Measurements from ENCODE around the gene KRT33B.

- TF ChIP-seq, protein P1, sequence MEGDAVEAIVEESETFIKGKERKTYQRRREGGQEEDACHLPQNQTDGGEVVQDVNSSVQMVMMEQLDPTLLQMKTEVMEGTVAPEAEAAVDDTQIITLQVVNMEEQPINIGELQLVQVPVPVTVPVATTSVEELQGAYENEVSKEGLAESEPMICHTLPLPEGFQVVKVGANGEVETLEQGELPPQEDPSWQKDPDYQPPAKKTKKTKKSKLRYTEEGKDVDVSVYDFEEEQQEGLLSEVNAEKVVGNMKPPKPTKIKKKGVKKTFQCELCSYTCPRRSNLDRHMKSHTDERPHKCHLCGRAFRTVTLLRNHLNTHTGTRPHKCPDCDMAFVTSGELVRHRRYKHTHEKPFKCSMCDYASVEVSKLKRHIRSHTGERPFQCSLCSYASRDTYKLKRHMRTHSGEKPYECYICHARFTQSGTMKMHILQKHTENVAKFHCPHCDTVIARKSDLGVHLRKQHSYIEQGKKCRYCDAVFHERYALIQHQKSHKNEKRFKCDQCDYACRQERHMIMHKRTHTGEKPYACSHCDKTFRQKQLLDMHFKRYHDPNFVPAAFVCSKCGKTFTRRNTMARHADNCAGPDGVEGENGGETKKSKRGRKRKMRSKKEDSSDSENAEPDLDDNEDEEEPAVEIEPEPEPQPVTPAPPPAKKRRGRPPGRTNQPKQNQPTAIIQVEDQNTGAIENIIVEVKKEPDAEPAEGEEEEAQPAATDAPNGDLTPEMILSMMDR (IDR thresholded peaks at IDR 0.05; ENCODE audit: insufficient read depth, low read depth, low read length), result no peak
- TF ChIP-seq EZH2 (IDR thresholded peaks at IDR 0.05; ENCODE audit: insufficient read depth, low read length), result no peak
Measured at GRCh38 chr17:41395611-41396010, 26.0 kb upstream of the KRT33B start.
